IMR-90 (cell line): ENCODE results near the gene EDEM1. TPM values are rescaled to one million over a fixed set of nuclear protein-coding genes. Genes with fewer than 3 reads are reported as not detected.

Source experiments
- ATAC-seq: fragments of 200-7000 bp; cut with Tn5 transposase; 2 replicates; pipeline ENCODE4 v1.9.1; 2020; ENCODE audit warnings: low read depth, mild to moderate bottlenecking, moderate library complexity
- BruUV-seq: library from RNA; stranded (reverse); fragments of 400-500 nt; replicated peaks from 2 replicates; lab custom pipeline; 2021; lab: Mats Ljungman, UMichigan
- CTCF ChIA-PET: fragments of 300-600 bp; formaldehyde crosslinking; extraction: SDS; loops from one replicate; lab custom pipeline; 2021; ENCODE audit warnings: antibody characterized with exemption; lab: Yijun Ruan, JAX
- POLR2A ChIA-PET: fragments of 300-600 bp; sonication (Branson Sonifier 250); formaldehyde crosslinking; loops from one replicate; lab custom pipeline; 2022; ENCODE audit warnings: antibody characterized with exemption; ENCODE audit not compliant: unreplicated experiment; lab: Charles Lee
- DNase-seq: peaks from one replicate; pipeline ENCODE4 v3.0.0; 2013
- H2AFZ ChIP-seq: replicated peaks from 2 replicates; pipeline ENCODE3; 2013; ENCODE audit warnings: low read length, mild to moderate bottlenecking; ENCODE audit not compliant: poor library complexity
- H2AK5ac ChIP-seq: 2 replicates; pipeline ENCODE4 v1.6.1; 2013; ENCODE audit warnings: low read depth, low read length, inconsistent platforms
- H2AK9ac ChIP-seq: replicated peaks from 2 replicates; pipeline ENCODE3; 2013; ENCODE audit warnings: mild to moderate bottlenecking, low read depth, low read length, moderate library complexity; ENCODE audit not compliant: poor library complexity
- H2BK120ac ChIP-seq: 2 replicates; pipeline ENCODE4 v1.6.1; 2013; ENCODE audit warnings: low read depth, low read length, inconsistent platforms
- H2BK15ac ChIP-seq: 3 replicates; pipeline ENCODE4 v1.6.1; 2013; ENCODE audit warnings: low read depth, low read length, inconsistent platforms
- H2BK20ac ChIP-seq: 2 replicates; pipeline ENCODE4 v1.6.1; 2013; ENCODE audit warnings: low read depth, mild to moderate bottlenecking, inconsistent platforms, low read length, moderate library complexity
- H2BK5ac ChIP-seq: 2 replicates; pipeline ENCODE4 v1.6.1; 2013; ENCODE audit warnings: mild to moderate bottlenecking, low read depth, low read length, inconsistent platforms; ENCODE audit not compliant: poor library complexity, severe bottlenecking
- H3K14ac ChIP-seq: replicated peaks from 2 replicates; pipeline ENCODE4 v1.6.1; 2013; ENCODE audit warnings: low read depth, low read length, inconsistent platforms
- H3K18ac ChIP-seq: 2 replicates; pipeline ENCODE4 v1.6.1; 2013; ENCODE audit warnings: low read depth, low read length, control low read depth
- H3K23ac ChIP-seq: 2 replicates; pipeline ENCODE4 v1.6.1; 2013; ENCODE audit warnings: low read depth, low read length, inconsistent platforms
- H3K27ac ChIP-seq: 2 replicates; pipeline ENCODE4 v1.5.1; 2013; ENCODE audit warnings: mild to moderate bottlenecking, control low read depth, low read length; ENCODE audit not compliant: insufficient read depth
- H3K27me3 ChIP-seq: 2 replicates; pipeline ENCODE4 v1.6.1; 2013; ENCODE audit warnings: low read length; ENCODE audit not compliant: control insufficient read depth, insufficient read depth
- H3K36me3 ChIP-seq: 2 replicates; pipeline ENCODE4 v1.6.1; 2013; ENCODE audit warnings: low read length, mixed read lengths; ENCODE audit not compliant: control insufficient read depth, insufficient read depth
- H3K4ac ChIP-seq: 2 replicates; pipeline ENCODE4 v1.6.1; 2013; ENCODE audit warnings: low read depth, low read length, inconsistent platforms
- H3K4me1 ChIP-seq: 2 replicates; pipeline ENCODE4 v1.6.1; 2013; ENCODE audit warnings: low read length, mixed read lengths; ENCODE audit not compliant: control insufficient read depth, insufficient read depth
- H3K4me2 ChIP-seq: 2 replicates; pipeline ENCODE4 v1.6.1; 2013; ENCODE audit warnings: low read depth, mild to moderate bottlenecking, control low read depth, low read length, moderate library complexity
- H3K4me3 ChIP-seq: 2 replicates; pipeline ENCODE4 v1.5.1; 2013; ENCODE audit warnings: low read depth, mild to moderate bottlenecking, control low read depth, low read length, moderate library complexity; ENCODE audit not compliant: insufficient read depth
- H3K56ac ChIP-seq: 2 replicates; pipeline ENCODE4 v1.6.1; 2013; ENCODE audit warnings: low read length, inconsistent platforms; ENCODE audit not compliant: insufficient read depth; ENCODE audit errors: extremely low read depth
- H3K79me1 ChIP-seq, 2 experiments: 2 replicates each; pipeline ENCODE4 v1.6.1; 2013; ENCODE audit warnings: low read length in 2 of 2, inconsistent platforms in 1 of 2, low read depth in 1 of 2
- H3K9ac ChIP-seq: 2 replicates; pipeline ENCODE4 v1.6.1; 2013; ENCODE audit warnings: low read depth, low read length, control low read depth
- H3K9me1 ChIP-seq: 2 replicates; pipeline ENCODE4 v1.6.1; 2013; ENCODE audit warnings: low read length, inconsistent platforms; ENCODE audit not compliant: insufficient read depth
- H3K9me3 ChIP-seq: 2 replicates; pipeline ENCODE4 v1.6.1; 2013; ENCODE audit warnings: low read length; ENCODE audit not compliant: control insufficient read depth, insufficient read depth
- H4K20me1 ChIP-seq: 2 replicates; pipeline ENCODE4 v1.6.1; 2013; ENCODE audit warnings: low read length, inconsistent platforms; ENCODE audit not compliant: insufficient read depth
- H4K5ac ChIP-seq: 2 replicates; pipeline ENCODE4 v1.6.1; 2013; ENCODE audit warnings: mild to moderate bottlenecking, low read depth, low read length, control low read depth
- H4K8ac ChIP-seq, 2 experiments: 2 replicates each; pipeline ENCODE4 v1.6.1; 2013; ENCODE audit warnings: low read depth in 2 of 2, low read length in 2 of 2, control low read depth in 1 of 2, inconsistent platforms in 1 of 2
- H4K91ac ChIP-seq: 2 replicates; pipeline ENCODE4 v1.6.1; 2013; ENCODE audit warnings: low read depth, low read length, inconsistent platforms; ENCODE audit not compliant: insufficient read depth
- BHLHE40 ChIP-seq: fragments of 150-350 bp; IDR thresholded peaks from 2 replicates; pipeline ENCODE4 v1.6.1; 2016; ENCODE audit warnings: mild to moderate bottlenecking, low read depth, low read length
- CEBPB ChIP-seq: IDR thresholded peaks from 2 replicates; pipeline ENCODE4 v1.6.1; 2012; ENCODE audit warnings: low read depth, low read length, improper control_type of control experiment
- MAFK ChIP-seq: IDR thresholded peaks from 2 replicates; pipeline ENCODE4 v1.6.1; 2012; ENCODE audit warnings: low read depth, low read length, improper control_type of control experiment
- POLR2A ChIP-seq: IDR thresholded peaks from 2 replicates; pipeline ENCODE4 v1.6.1; 2012; ENCODE audit warnings: mild to moderate bottlenecking, low read depth, low read length
- WGBS, 2 experiments: methylation state at CpG; one replicate each; pipeline versions ENCODE4 v1.1.5 to v1.1.7; 2013; ENCODE audit warnings: missing lambda C conversion rate in 2 of 2; ENCODE audit not compliant: insufficient read length in 1 of 2; ENCODE audit errors: extremely low coverage in 2 of 2; 5-methylcytosine and 5-hydroxymethylcytosine counted together
- dilution Hi-C: fragments of 300-500 bp; cut with HindIII; formaldehyde crosslinking; loops from one replicate; pipeline ENCODE4 v1.14.3; 2018; ENCODE audit warnings: low sequenced_read_pairs; ENCODE audit not compliant: unreplicated experiment
- in situ Hi-C: fragments of 300-500 bp; cut with MboI; formaldehyde crosslinking; loops from 3 replicates; pipeline ENCODE4 v1.14.3; 2019; ENCODE audit warnings: low sequenced_read_pairs, inconsistent platforms, mixed read lengths
- intact Hi-C: fragments of 100-400 bp; cut with micrococcal nuclease; formaldehyde crosslinking; loops from 2 replicates; pipeline ENCODE4 v1.10.0; 2022
- polyA plus RNA-seq, 3 experiments: library from polyadenylated mRNA; depleted of rRNA; stranded (reverse); fragments of >200 nt; gene quantifications; 2 replicates each; pipeline ENCODE4 v1.2.3, GENCODE V29; 2012; ENCODE audit warnings: low replicate concordance in 1 of 3
- total RNA-seq: library from RNA; depleted of rRNA; stranded (reverse); fragments of >200 nt; gene quantifications from 2 replicates; pipeline ENCODE4 v1.2.3, GENCODE V29; 2012

The EDEM1 gene
- total and polyA plus RNA-seq, 2 of the 4 experiments (the other 2 are of a cell fraction) = 23.5 to 27.0 TPM

- WGBS, 2 experiments = no CpG with 5 or more reads among the region's 2 CpGs
- H3K4ac ChIP-seq = no peak overlapping the region
Observed at GRCh38 chr3:5267252-5267651, 79.7 kb downstream of the EDEM1 start.

More at GRCh38 chr3:5267252-5267651, 79.7 kb downstream of the EDEM1 start:
- H3K9me3 ChIP-seq = no peaks in the 10 kb centered on the region
- no peak for DNase-seq
- H4K8ac ChIP-seq = no peak overlapping the region
- no peak overlapping the region for H2BK5ac ChIP-seq
- TF ChIP-seq POLR2A (no peak), CEBPB (no peak), MAFK (peak; percentile 97), BHLHE40 (no peak)
- H4K20me1 ChIP-seq = no peaks in the 10 kb centered on the region
- no peak overlapping the region for H2BK20ac ChIP-seq
- no peak for ATAC-seq
- dilution Hi-C loops (no loop called here), intact Hi-C loops (no loop called here), in situ Hi-C loops (no loop called here)
- H4K91ac ChIP-seq = no peak overlapping the region
- H3K9ac ChIP-seq = no peak overlapping the region
- H3K56ac ChIP-seq = no peak overlapping the region
- H3K14ac ChIP-seq = no peak overlapping the region
- H4K5ac ChIP-seq = no peak overlapping the region
- H2AK5ac ChIP-seq = no peak overlapping the region
- no peak overlapping the region for H2BK120ac ChIP-seq
- no peak overlapping the region for H2BK15ac ChIP-seq
- H3K4me3 ChIP-seq = no peak overlapping the region
- ChIA-PET CTCF (no interaction called here), POLR2A (no interaction called here)
- no peak overlapping the region for H2AK9ac ChIP-seq
- H3K27ac ChIP-seq = no peak overlapping the region
- H3K36me3 ChIP-seq = no peaks in the 10 kb centered on the region
- no peaks in the 10 kb centered on the region; the same call in 1 of the 2 replicates for H3K4me1 ChIP-seq
- no peaks in the 10 kb centered on the region for H3K27me3 ChIP-seq
- no peak overlapping the region for H2AFZ ChIP-seq
- no peak overlapping the region for H3K4me2 ChIP-seq
- no peaks in the 10 kb centered on the region for H3K9me1 ChIP-seq
- no peak overlapping the region for H3K23ac ChIP-seq
- no peaks in the 10 kb centered on the region for H3K79me1 ChIP-seq
- H3K18ac ChIP-seq = no peak overlapping the region
- BruUV-seq = no TSS peak
